HepG2 (cell line): Measurements from ENCODE around the gene NRL. TPM values are rescaled to one million over a fixed set of nuclear protein-coding genes. Genes with fewer than 3 reads are reported as not detected.
A peak's percentile ranks its signal among the peaks of the same experiment; 100 is the strongest.

Source experiments
- CHCHD3 ChIP-seq: sonication (generic); formaldehyde crosslinking; IDR thresholded peaks from 2 replicates; pipeline ENCODE4 v1.8.0; 2022; ENCODE audit warnings: mild to moderate bottlenecking, missing genetic modification reagents, moderate library complexity
- CREM ChIP-seq, 2 experiments: sonication (generic) in 1 of 2; formaldehyde crosslinking in 1 of 2; IDR thresholded peaks; 2 replicates each; pipeline versions ENCODE4 v1.4.0 to v1.6.1; 2016 to 2020; ENCODE audit warnings: antibody characterized with exemption in 1 of 2, mild to moderate bottlenecking in 1 of 2, missing genetic modification reagents in 1 of 2
- SIX1 ChIP-seq: sonication (generic); formaldehyde crosslinking; IDR thresholded peaks from 2 replicates; pipeline ENCODE4 v1.4.0; 2020; ENCODE audit warnings: missing genetic modification reagents, borderline replicate concordance
- TGIF2 ChIP-seq: IDR thresholded peaks from 2 replicates; pipeline ENCODE4 v1.6.1; 2016; ENCODE audit warnings: control low read depth, missing compliant biosample characterization
- ZBTB14 ChIP-seq: sonication (generic); formaldehyde crosslinking; IDR thresholded peaks from 2 replicates; pipeline ENCODE4 v1.4.0; 2020; ENCODE audit warnings: missing genetic modification reagents
- ZBTB4 ChIP-seq: sonication (generic); formaldehyde crosslinking; IDR thresholded peaks from 2 replicates; pipeline ENCODE4 v1.4.0; 2020; ENCODE audit warnings: missing genetic modification reagents, mild to moderate bottlenecking, borderline replicate concordance
- ZFAT ChIP-seq: sonication (generic); formaldehyde crosslinking; conservative IDR thresholded peaks from 2 replicates; pipeline ENCODE4 v1.8.1; 2023; ENCODE audit warnings: missing genetic modification reagents, inconsistent platforms
- ZFP90 ChIP-seq: sonication (generic); formaldehyde crosslinking; IDR thresholded peaks from 2 replicates; pipeline ENCODE4 v1.8.0; 2022; ENCODE audit warnings: missing genetic modification reagents, mild to moderate bottlenecking, inconsistent platforms, borderline replicate concordance
- ZNF414 ChIP-seq: sonication (generic); formaldehyde crosslinking; IDR thresholded peaks from 2 replicates; pipeline ENCODE4 v1.5.0; 2020; ENCODE audit warnings: missing genetic modification reagents
- ZNF432 ChIP-seq: sonication (generic); formaldehyde crosslinking; IDR thresholded peaks from 2 replicates; pipeline ENCODE4 v1.5.0; 2020; ENCODE audit warnings: missing genetic modification reagents, mild to moderate bottlenecking, borderline replicate concordance
- ZNF687 ChIP-seq: sonication (generic); formaldehyde crosslinking; IDR thresholded peaks from 2 replicates; pipeline ENCODE4 v1.5.1; 2020; ENCODE audit warnings: mild to moderate bottlenecking, missing genetic modification reagents, moderate library complexity
- ZNF747 ChIP-seq: sonication (generic); formaldehyde crosslinking; IDR thresholded peaks from 2 replicates; pipeline ENCODE4 v1.8.1; 2023; ENCODE audit warnings: missing genetic modification reagents, mild to moderate bottlenecking, borderline replicate concordance
- ZNF790 ChIP-seq: sonication (generic); formaldehyde crosslinking; IDR thresholded peaks from 2 replicates; pipeline ENCODE4 v1.8.0; 2022; ENCODE audit warnings: missing genetic modification reagents, mild to moderate bottlenecking, borderline replicate concordance
- polyA plus RNA-seq, 8 experiments: library from polyadenylated mRNA; depleted of rRNA in 3 of 8; stranded (reverse) in 7 of 8; unstranded in 1 of 8; fragments of >200 nt; fragmentation: Illumina TruSeq in 4 of 8; extraction: Trizol in 4 of 8; gene quantifications; 2 replicates each; pipeline versions ENCODE4 v1.2.1 to v1.2.3, GENCODE V29; 2011 to 2016; ENCODE audit warnings: low read depth in 4 of 8, missing spikeins in 1 of 8, mixed read lengths in 1 of 8; ENCODE audit not compliant: insufficient read depth in 1 of 8
- total RNA-seq, 5 experiments: library from RNA; depleted of rRNA; stranded (reverse); fragments of >200 nt; fragmentation: Illumina TruSeq; extraction: Trizol; gene quantifications; 2 replicates each; pipeline ENCODE4 v1.2.3, GENCODE V29; 2016; ENCODE audit warnings: low read depth in 1 of 5
- TF ChIP-seq, protein P1 (sequence below), 2 experiments: IDR thresholded peaks; 2 replicates each; pipeline ENCODE4 v1.6.1; 2011 to 2012; ENCODE audit warnings: low read length in 2 of 2, borderline replicate concordance in 1 of 2, low read depth in 1 of 2, mild to moderate bottlenecking in 1 of 2, moderate library complexity in 1 of 2

NRL gene
- total and polyA plus RNA-seq, 2 of the 13 experiments (the other 11 are each of a cell fraction or from before 2014, with no cell fraction given): 2.5 to 4.7 TPM

DNA sequence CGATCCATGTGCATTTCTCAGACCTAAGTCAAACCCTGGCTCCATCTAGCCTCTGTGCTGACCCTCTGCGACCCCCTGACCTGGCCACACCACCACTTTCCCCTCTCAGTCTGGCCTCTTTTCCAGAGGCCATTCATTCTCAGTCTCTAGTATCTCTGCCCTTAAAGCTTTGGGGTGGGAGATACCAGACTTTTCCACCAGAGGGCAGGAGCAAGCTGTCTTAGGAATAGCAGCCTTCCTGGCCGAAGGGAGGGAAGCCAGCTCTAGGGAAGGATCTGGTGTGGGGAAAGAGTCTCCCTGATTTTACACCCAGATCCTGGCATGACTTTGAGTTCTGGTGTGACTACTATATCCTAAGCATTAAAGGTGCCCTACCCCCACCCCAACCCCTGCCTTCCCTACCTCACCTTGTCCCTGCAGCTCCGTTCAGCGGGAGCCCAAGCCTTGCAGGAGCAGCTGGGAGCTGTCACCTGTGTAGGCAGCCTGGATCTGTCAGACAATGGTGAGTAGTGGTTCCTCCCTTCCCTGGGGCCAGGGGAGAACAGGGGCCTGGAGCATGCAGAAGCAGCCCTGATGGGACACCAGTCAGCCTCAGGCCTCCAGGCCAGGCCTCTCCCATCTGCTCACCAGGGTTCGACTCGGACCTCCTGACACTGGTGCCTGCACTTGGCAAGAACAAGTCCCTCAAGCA, 56.3 kb downstream of the NRL start (continued):
- TF ChIP-seq ZFAT (CRISPR knock-in tag) (no peak), ZNF687 (CRISPR knock-in tag) (no peak; the same call in 1 of the 2 replicates), ZBTB4 (CRISPR knock-in tag) (0 out of 2 replicates have a peak, but pooled peaks have one; percentile 45), TGIF2 (no peak), ZBTB14 (CRISPR knock-in tag) (no peak), ZNF790 (no peak), CHCHD3 (no peak; the same call in 1 of the 2 replicates), ZNF414 (CRISPR knock-in tag) (0 out of 2 replicates have a peak, but pooled peaks have one; percentile 54), ZFP90 (CRISPR knock-in tag) (no peak; the same call in 1 of the 2 replicates), ZNF747 (CRISPR knock-in tag) (no peak), SIX1 (CRISPR knock-in tag) (no peak), ZNF432 (CRISPR knock-in tag) (no peak), CREM (IDR thresholded peaks at IDR 0.05) (no peak), CREM (CRISPR knock-in tag; IDR thresholded peaks at IDR 0.05) (no peak)
- TF ChIP-seq, protein P1, sequence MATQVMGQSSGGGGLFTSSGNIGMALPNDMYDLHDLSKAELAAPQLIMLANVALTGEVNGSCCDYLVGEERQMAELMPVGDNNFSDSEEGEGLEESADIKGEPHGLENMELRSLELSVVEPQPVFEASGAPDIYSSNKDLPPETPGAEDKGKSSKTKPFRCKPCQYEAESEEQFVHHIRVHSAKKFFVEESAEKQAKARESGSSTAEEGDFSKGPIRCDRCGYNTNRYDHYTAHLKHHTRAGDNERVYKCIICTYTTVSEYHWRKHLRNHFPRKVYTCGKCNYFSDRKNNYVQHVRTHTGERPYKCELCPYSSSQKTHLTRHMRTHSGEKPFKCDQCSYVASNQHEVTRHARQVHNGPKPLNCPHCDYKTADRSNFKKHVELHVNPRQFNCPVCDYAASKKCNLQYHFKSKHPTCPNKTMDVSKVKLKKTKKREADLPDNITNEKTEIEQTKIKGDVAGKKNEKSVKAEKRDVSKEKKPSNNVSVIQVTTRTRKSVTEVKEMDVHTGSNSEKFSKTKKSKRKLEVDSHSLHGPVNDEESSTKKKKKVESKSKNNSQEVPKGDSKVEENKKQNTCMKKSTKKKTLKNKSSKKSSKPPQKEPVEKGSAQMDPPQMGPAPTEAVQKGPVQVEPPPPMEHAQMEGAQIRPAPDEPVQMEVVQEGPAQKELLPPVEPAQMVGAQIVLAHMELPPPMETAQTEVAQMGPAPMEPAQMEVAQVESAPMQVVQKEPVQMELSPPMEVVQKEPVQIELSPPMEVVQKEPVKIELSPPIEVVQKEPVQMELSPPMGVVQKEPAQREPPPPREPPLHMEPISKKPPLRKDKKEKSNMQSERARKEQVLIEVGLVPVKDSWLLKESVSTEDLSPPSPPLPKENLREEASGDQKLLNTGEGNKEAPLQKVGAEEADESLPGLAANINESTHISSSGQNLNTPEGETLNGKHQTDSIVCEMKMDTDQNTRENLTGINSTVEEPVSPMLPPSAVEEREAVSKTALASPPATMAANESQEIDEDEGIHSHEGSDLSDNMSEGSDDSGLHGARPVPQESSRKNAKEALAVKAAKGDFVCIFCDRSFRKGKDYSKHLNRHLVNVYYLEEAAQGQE (IDR thresholded peaks at IDR 0.05; ENCODE audit: borderline replicate concordance in 1 of 2, low read depth in 1 of 2, low read length in 2 of 2): no peak
